OCI-LY3 (cell line): ENCODE data around the gene ADARB2.

Experiments
- H2AFZ ChIP-seq: fragments of 200-600, 300-600 bp; shearing (Covaris generic); 2 replicates; pipeline ENCODE4 v1.6.0; 2014; ENCODE audit warnings: antibody characterized with exemption, low read depth, low read length
- H3K27ac ChIP-seq: fragments of 200-600, 300-600 bp; sonication (generic); 2 replicates; pipeline ENCODE4 v1.5.1; 2014; ENCODE audit warnings: mild to moderate bottlenecking, low read length, moderate library complexity, mixed read lengths
- H3K27me3 ChIP-seq: fragments of 200-600, 300-600 bp; sonication (generic); 2 replicates; pipeline ENCODE4 v1.6.1; 2014; ENCODE audit warnings: low read depth, low read length, mixed read lengths
- H3K36me3 ChIP-seq: fragments of 200-600, 300-600 bp; sonication (generic); replicated peaks from 2 replicates; pipeline ENCODE3; 2014; ENCODE audit warnings: low read depth, low read length, mixed read lengths
- H3K4me1 ChIP-seq: fragments of 300-600, 200-600 bp; sonication (generic); 2 replicates; pipeline ENCODE4 v1.6.1; 2014; ENCODE audit warnings: low read length, mixed read lengths
- H3K4me2 ChIP-seq: fragments of 200-600, 300-600 bp; sonication (generic); 2 replicates; pipeline ENCODE4 v1.6.1; 2014; ENCODE audit warnings: low read length, mixed read lengths
- H3K4me3 ChIP-seq: fragments of 300-600, 200-600 bp; sonication (generic); 2 replicates; pipeline ENCODE4 v1.5.1; 2014; ENCODE audit warnings: antibody characterized with exemption, mild to moderate bottlenecking, low read length, moderate library complexity
- H3K79me2 ChIP-seq: fragments of 300-600, 200-600 bp; shearing (Covaris generic); 2 replicates; pipeline ENCODE4 v1.6.1; 2014; ENCODE audit warnings: mild to moderate bottlenecking, low read length, mixed read lengths
- H3K9ac ChIP-seq: fragments of 300-600, 200-600 bp; shearing (Covaris generic); 2 replicates; pipeline ENCODE4 v1.6.0; 2014; ENCODE audit warnings: mild to moderate bottlenecking, low read length, moderate library complexity
- H3K9me3 ChIP-seq: fragments of 200-600, 300-600 bp; shearing (Covaris generic); 2 replicates; pipeline ENCODE4 v1.6.1; 2014; ENCODE audit warnings: low read length, mixed read lengths; ENCODE audit not compliant: insufficient read depth
- H4K20me1 ChIP-seq: fragments of 200-600, 300-600 bp; sonication (generic); 2 replicates; pipeline ENCODE4 v1.6.1; 2016; ENCODE audit warnings: low read length, mixed read lengths; ENCODE audit not compliant: insufficient read depth
- CTCF ChIP-seq: fragments of 200-600, 300-600 bp; sonication (generic); IDR thresholded peaks from 2 replicates; pipeline ENCODE4 v1.5.1; 2014; ENCODE audit warnings: antibody characterized with exemption, low read length, low read depth
- EZH2phosphoT487 ChIP-seq: fragments of 200-600 bp; shearing (Covaris generic); IDR thresholded peaks from 2 replicates; pipeline ENCODE4 v1.6.1; 2018; ENCODE audit warnings: antibody characterized with exemption, mixed run types, low read depth

The ADARB2 gene

GRCh38 chr10:1206601-1207000 is 530.7 kb downstream of the ADARB2 start:
- Histone ChIP-seq H3K9ac (no peak overlapping the region), H3K4me3 (no peak overlapping the region), H3K4me2 (no peak overlapping the region), H3K4me1 (no peaks in the 10 kb centered on the region), H3K79me2 (no peaks in the 10 kb centered on the region), H3K27me3 (no peaks in the 10 kb centered on the region), H4K20me1 (no peaks in the 10 kb centered on the region), H2AFZ (no peak overlapping the region), H3K36me3 (no peaks in the 10 kb centered on the region), H3K27ac (no peak overlapping the region), H3K9me3 (no peaks in the 10 kb centered on the region)
- TF ChIP-seq EZH2phosphoT487 (no peak), CTCF (no peak)

GRCh38 chr10:1206101-1206500 is 531.2 kb downstream of the ADARB2 start:
- Histone ChIP-seq H3K27me3 (no peaks in the 10 kb centered on the region), H3K4me2 (no peak overlapping the region), H3K9ac (no peak overlapping the region), H2AFZ (no peak overlapping the region), H4K20me1 (no peaks in the 10 kb centered on the region), H3K4me3 (no peak overlapping the region), H3K4me1 (no peaks in the 10 kb centered on the region), H3K36me3 (no peaks in the 10 kb centered on the region), H3K27ac (no peak overlapping the region), H3K9me3 (no peaks in the 10 kb centered on the region), H3K79me2 (no peaks in the 10 kb centered on the region)
- TF ChIP-seq CTCF, result no peak
- TF ChIP-seq EZH2phosphoT487, result no peak

- no peak for TF ChIP-seq CTCF
- TF ChIP-seq EZH2phosphoT487, result no peak
- no peaks in the 10 kb centered on the region for H3K79me2 ChIP-seq
- H3K9ac ChIP-seq, result no peak overlapping the region
- no peaks in the 10 kb centered on the region for H3K27me3 ChIP-seq
- no peak overlapping the region for H3K4me2 ChIP-seq
- H2AFZ ChIP-seq, result no peak overlapping the region
- H3K27ac ChIP-seq, result no peak overlapping the region
- no peak overlapping the region for H3K4me3 ChIP-seq
- no peaks in the 10 kb centered on the region for H4K20me1 ChIP-seq
- no peaks in the 10 kb centered on the region for H3K4me1 ChIP-seq
- H3K36me3 ChIP-seq, result no peaks in the 10 kb centered on the region
- H3K9me3 ChIP-seq, result no peaks in the 10 kb centered on the region
Observed at GRCh38 chr10:1205450-1206030, 531.8 kb downstream of the ADARB2 start.

- Histone ChIP-seq H3K9me3 (no peaks in the 10 kb centered on the region), H3K27ac (no peak overlapping the region)
Observed at GRCh38 chr10:1204434-1205326, 532.6 kb downstream of the ADARB2 start.

More at GRCh38 chr10:1204434-1205326, 532.6 kb downstream of the ADARB2 start:
- no peaks in the 10 kb centered on the region for H4K20me1 ChIP-seq
- no peak overlapping the region for H3K4me2 ChIP-seq
- TF ChIP-seq CTCF, result no peak
- no peak for TF ChIP-seq EZH2phosphoT487
- H3K79me2 ChIP-seq, result no peaks in the 10 kb centered on the region
- H3K36me3 ChIP-seq, result no peaks in the 10 kb centered on the region
- no peak overlapping the region for H2AFZ ChIP-seq
- no peak overlapping the region for H3K9ac ChIP-seq
- H3K4me3 ChIP-seq, result no peak overlapping the region
- no peaks in the 10 kb centered on the region for H3K27me3 ChIP-seq
- no peaks in the 10 kb centered on the region for H3K4me1 ChIP-seq
